Right ventricle myocardium inferior (tissue), 1 donor: Measurements from ENCODE around the gene ACVR2B. TPM values are rescaled to one million over a fixed set of nuclear protein-coding genes. Genes with fewer than 3 reads are reported as not detected.
"Not testable (repeated sequence)": the region's sequence is repeated elsewhere in the genome, so short reads cannot be mapped to it uniquely, and the experiment has no call there.

Source experiments
- ATAC-seq: fragments of 200-7000 bp; cut with Tn5 transposase; one replicate; pipeline ENCODE4 v1.9.1; 2020; ENCODE audit warnings: mild to moderate bottlenecking, moderate library complexity
- DNase-seq: peaks from one replicate; pipeline ENCODE4 v3.0.0; 2021; ENCODE audit errors: missing footprints
- intact Hi-C: fragments of 100-400 bp; cut with DNase I; formaldehyde crosslinking; loops from one replicate; pipeline ENCODE4 v1.11.0; 2022
- long read RNA-seq: library from polyadenylated mRNA; unstranded; transcript quantifications from one replicate; pipeline ENCODE4 v2.0.0, GENCODE V29; 2021
- total RNA-seq: library from RNA; stranded (reverse); fragmentation: NEBNext Ultra II Directional; extraction: Animal tissue kit (Norgen Biotek cat#: 25700); gene quantifications from one replicate; pipeline ENCODE4 v1.2.1, GENCODE V29; 2021
- donor health status: DM: no; HTN: yes; CAD: no; lungs with severe emphysema.

ACVR2B gene
- total RNA-seq = 4.8 TPM
- long read RNA-seq, partial matches to known transcripts = 1 of 3 reads
- long read RNA-seq, other reads (novel, unspliced or antisense) = 2 of 3 reads

DNA sequence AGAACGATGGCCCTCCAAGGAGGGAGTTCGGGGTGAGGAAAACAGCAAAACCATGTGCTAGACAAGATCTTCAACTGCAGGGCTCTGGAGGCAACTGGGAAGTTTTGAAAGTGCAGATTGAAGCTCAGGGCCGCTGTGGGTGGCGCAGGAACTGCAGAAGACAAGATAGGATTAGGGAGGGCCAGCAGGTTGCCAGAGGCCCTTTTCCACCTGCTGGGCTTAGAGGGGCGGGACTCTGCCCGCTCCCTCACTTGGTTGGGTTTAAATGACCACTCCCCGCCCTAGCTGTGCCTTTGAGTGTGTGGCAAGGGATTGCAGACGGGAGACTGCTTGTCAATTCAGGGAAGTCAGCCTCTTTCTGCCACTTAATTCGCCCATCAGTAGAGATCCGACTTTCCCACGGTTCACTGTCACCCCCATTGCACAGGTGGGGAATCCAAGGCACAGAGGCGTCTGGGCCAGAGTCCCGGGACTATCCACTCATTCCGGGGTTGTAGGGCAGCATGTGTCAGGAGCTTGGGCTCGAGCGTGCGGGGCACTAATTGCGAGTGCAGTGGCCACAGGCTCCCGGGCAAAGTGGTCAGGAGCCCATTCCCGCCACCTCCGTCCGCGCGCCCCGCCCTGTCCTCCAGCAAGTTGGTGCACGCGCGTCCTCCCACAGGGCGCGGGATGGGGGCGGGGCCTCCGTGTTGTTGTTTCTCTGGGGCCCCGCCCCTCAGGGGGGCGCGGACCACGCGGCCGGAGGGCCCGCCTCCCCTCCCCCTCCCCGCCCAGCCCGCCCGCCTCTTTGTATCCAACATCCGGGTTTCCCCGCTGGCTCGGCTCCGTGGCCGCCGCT lies at the start of gene ACVR2B:
TSS of gene ACVR2B (plus strand) at position 816 of the 838 bp plus-strand sequence. CDS start 433 bp downstream, outside the sequence.
- intact Hi-C loops = loop anchor here (5.0 to 10.0 kb wide), 2 partner anchors 34 to 318 kb away; partner anchors contain the start of genes ACAA1 and MYD88
- DNase-seq (peak; percentile 97), ATAC-seq (peak; percentile 92)

- intact Hi-C loops = no loop called here
- ATAC-seq (peak; percentile 97), DNase-seq (peak; percentile 72)
Measured at GRCh38 chr3:38404286-38404685, 49.4 kb upstream of the ACVR2B start.

DNA sequence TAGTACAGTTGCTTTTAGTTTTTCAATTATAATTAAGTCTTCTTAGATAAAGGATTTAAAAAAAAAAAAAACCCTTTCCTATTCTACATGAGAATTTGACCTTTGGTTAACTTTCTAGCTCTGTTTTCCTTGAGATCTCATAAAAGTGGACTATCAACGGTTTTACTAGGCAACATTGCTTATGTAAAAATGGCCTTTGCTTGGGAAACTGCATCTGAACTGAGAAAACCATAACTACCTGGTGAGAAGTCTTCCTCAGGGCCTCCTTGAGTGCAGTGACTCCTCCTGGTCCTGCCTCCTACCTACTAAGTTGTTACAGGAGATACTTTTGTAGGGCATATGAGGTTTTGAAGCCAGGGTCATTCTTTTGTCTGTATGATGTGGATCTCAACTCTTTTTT lies 42.1 kb upstream of the ACVR2B start:
- intact Hi-C loops = no loop called here
- no peak for DNase-seq
- ATAC-seq = no peak

DNA sequence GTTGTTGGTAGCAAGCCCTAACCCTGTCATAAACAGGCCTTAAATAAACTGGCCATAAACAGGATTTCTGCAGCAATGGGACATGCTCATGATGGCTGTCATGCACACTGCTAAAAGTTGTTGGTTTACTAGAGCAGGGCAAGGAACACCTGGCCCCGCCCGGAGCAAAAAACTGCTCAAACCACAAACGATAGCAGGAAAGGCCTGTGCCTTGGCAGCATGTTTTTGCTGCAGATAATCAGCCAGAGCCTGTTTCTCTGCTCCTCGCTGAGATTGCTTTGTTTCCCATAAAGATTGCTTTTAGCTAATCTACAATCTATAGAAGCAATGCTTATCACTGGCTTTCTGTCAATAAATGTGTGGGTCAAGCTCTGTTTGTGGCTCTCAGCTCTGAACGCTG lies 32.9 kb upstream of the ACVR2B start:
- DNase-seq, intact Hi-C loops, ATAC-seq: not testable (repeated sequence)

GRCh38 chr3:38421679-38422336 lies 31.9 kb upstream of the ACVR2B start:
- DNase-seq (no peak), ATAC-seq (no peak)
- intact Hi-C loops = no loop called here

- ATAC-seq, DNase-seq, intact Hi-C loops: not testable (repeated sequence)
Measured at GRCh38 chr3:38426798-38427426, 26.8 kb upstream of the ACVR2B start.

GRCh38 chr3:38432871-38433658 lies 20.6 kb upstream of the ACVR2B start:
- DNase-seq, intact Hi-C loops, ATAC-seq: not testable (repeated sequence)

DNA sequence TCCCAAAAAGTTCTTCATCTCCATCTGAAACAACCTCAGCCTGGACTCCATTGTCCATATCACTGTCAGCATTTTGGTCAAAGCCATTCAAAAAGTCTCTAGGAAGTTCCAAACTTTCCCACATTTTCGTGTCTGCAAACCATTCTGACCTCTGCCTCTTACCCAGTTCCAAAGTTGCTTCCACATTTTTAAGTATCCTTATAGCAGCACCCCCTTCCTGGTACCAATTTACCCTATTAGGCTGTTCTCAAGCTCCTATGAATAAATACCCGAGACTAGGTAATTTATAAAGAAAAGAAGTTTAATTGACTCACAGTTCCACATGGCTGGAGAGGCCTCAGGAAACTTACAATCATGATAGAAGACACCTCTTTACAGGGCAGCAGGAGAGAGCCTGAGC lies 20.0 kb upstream of the ACVR2B start:
- DNase-seq, intact Hi-C loops, ATAC-seq: not testable (repeated sequence)

DNA sequence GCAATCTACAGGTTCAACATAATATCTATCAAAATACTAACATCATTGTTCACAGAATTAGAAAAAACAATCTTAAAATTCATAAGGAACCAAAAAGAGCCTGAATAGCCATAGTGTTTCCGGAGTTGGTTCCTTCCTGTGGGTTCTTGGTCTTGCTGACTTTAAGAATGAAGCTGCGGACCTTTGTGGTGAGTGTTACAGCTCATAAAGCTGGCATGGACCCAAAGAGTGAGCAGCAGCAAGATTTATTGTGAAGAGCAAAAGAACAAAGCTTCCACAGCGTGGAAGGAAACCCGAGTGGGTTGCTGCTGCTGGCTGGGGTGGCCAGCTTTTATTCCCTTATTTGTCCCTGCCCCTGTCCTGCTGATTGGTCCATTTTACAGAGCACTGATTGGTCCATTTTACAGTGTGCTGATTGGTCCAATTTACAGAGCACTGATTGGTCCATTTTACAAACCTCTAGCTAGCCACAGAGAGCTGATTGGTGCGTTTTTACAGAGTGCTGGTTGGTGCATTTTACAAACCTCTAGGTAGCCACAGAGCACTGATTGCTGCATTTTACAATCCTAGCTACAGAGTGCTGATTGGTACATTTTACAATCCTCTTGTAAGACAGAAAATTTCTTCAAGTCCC lies 15.1 kb upstream of the ACVR2B start:
- intact Hi-C loops, ATAC-seq, DNase-seq: not testable (repeated sequence)

DNA sequence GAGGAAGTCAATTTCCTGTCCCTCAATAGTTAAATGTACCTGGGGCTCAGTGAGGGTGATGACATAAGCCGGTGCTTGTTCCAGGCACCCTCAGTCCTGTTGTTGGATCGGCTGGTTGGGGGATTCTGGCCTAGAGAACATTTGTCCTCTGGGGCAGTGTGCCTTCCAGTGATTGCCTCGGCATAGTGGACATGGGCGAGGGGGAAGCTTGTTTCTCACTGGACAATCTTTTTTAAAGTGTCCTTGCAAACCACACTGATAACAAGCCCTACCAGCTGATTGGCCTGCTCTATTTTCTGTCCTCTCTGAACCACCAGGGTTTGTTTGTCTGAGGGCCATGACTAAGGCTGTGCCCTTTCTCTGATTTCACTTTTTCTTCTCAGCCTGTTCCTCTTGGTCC lies 10.5 kb upstream of the ACVR2B start:
- intact Hi-C loops, DNase-seq, ATAC-seq: not testable (repeated sequence)

DNA sequence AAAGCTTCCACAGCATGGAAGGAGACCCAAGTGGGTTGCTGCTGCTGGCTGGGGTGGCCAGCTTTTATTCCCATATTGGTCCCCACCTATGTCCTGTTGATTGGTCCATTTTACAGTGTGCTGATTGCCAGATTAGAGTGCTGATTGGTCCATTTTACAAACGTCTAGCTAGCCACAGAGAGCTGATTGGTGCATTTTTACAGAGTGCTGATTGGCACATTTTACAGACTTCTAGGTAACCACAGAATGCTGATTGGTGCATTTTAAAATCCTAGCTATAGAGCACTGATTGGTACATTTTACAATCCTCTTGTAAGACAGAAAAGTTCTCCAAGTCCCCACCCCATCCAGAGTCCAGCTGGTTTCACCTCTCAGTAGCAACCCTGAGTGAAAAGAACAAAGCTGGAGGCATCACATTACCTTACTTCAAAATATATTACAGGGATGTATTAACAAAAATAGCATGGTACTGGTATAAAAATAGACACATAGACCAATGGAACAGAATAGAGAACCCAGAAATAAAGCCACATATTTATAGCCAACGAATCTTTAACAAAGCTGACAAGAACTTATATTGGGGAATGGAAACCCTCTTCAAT lies 7.5 kb upstream of the ACVR2B start:
- DNase-seq (no peak), ATAC-seq (no peak)
- intact Hi-C loops = no loop called here

DNA sequence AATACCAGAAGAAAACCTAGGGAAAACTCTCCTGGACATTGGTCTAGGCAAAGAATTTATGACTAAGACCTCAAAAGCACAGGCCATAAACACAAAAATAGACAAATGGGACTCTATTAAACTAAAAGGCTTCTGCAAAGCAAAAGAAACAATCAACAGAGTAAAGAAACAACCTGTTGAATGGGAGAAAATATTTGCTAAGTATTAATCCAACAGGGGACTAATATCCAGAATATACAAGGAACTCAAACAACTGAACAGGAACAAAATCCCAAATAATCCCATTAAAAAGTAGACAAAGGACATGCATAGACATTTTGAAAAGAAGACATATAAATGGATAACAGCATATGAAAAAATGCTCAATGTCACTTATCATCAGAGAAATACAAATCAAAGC lies 6.9 kb upstream of the ACVR2B start:
- ATAC-seq (no peak), DNase-seq (no peak)
- intact Hi-C loops = no loop called here

GRCh38 chr3:38450853-38451252 lies 2.8 kb upstream of the ACVR2B start:
- no peak for DNase-seq
- intact Hi-C loops = loop anchor here (5.0 to 10.0 kb wide), 2 partner anchors 36 to 316 kb away; partner anchors contain the start of genes ACAA1 and MYD88
- no peak for ATAC-seq

GRCh38 chr3:38453913-38454177 lies 155 bp downstream of the ACVR2B start:
- ATAC-seq = no peak
- intact Hi-C loops = loop anchor here (5.0 to 10.0 kb wide), 2 partner anchors 33 to 319 kb away; partner anchors contain the start of genes ACAA1 and MYD88
- DNase-seq = no peak

DNA sequence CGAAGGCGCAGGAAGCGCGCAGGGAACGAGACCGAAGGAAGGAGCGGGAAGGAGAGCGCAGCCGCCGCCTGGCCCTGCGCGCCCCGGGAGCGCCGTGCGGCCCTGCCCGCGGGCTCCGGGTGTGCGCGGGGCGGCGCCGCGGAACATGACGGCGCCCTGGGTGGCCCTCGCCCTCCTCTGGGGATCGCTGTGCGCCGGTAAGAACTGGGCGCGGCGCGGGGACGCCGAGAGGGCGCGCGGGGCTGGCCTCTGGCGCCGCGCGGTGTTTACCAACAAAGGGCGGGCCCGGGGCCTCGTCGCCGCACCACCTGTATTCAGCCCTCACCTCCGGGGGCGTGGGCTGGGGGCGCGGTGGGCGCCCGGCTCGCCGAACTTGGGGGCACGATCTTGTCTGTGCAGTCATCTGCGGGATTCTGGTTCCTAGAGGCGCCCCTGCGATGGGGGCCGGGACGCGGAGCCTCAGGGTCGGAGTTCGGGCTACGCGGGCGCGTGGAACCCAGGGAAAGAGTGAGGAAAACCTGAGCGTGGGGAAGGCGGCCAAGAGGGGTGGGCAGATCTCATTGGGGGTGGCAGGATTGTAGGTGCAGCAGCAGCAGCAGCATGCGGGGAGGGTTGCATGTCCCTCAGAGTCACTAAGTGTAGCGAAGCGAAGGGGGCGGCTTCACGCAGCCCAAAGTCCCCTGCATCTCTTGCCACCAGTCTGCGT lies 641 bp downstream of the ACVR2B start:
- ATAC-seq (peak; percentile 46), DNase-seq (no peak)
- intact Hi-C loops = loop anchor here (5.0 to 10.0 kb wide), 2 partner anchors 33 to 320 kb away; partner anchors contain the start of genes ACAA1 and MYD88

DNA sequence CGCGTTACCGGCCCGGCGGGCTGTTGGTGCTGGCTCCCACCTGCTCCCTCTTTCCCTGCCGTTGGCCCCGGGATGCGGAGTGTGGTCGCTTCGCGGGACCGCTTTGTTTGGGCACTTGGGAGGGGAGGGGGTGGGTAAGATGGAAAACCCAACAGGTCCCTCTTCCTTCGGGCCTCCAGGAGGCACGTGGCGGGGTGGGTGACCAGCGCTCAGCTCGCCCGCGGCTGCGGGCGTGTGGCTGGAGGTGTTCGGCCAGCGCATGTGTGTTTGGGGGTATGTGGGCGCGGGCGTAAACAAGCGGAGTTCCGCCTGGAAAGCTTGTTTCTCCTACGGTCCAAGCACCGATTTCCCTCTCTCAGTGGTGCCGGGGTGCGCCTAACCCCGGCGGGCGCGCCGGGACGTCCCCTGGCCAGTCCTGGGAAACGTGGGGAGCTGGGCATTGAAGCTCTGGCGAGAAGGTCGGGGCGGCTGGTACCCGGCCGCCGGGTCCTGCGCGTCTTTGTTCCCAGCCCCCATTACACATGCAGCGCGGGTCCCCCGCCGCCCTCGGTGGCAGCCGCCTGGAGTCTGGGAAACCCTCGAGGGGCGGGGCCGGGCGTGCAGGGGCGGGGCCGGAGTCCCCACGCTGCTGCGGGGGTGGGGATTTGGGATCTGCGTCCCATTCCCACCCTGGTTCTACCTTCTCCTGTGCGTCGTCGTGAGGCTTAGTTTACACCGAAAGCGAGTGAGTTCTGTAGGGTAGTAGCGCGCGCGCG lies 1.4 kb downstream of the ACVR2B start:
- intact Hi-C loops = loop anchor here (5.0 to 10.0 kb wide), 2 partner anchors 32 to 320 kb away; partner anchors contain the start of genes ACAA1 and MYD88
- peak; percentile 76 for ATAC-seq

More for the DNA sequence above, 1.4 kb downstream of the ACVR2B start:
- DNase-seq = peak; percentile 82
